Stimulated activated CD8-positive, alpha-beta memory T cell treated with anti-CD3 and anti-CD28 coated beads, Interleukin-4, amount 100 ng/mL, for 48 hours (primary cell): Measurements from ENCODE around the gene CTIF.

Source experiments
- DNase-seq: peaks from one replicate; pipeline ENCODE4 v3.0.0-alpha.2; 2020

CTIF gene

DNA sequence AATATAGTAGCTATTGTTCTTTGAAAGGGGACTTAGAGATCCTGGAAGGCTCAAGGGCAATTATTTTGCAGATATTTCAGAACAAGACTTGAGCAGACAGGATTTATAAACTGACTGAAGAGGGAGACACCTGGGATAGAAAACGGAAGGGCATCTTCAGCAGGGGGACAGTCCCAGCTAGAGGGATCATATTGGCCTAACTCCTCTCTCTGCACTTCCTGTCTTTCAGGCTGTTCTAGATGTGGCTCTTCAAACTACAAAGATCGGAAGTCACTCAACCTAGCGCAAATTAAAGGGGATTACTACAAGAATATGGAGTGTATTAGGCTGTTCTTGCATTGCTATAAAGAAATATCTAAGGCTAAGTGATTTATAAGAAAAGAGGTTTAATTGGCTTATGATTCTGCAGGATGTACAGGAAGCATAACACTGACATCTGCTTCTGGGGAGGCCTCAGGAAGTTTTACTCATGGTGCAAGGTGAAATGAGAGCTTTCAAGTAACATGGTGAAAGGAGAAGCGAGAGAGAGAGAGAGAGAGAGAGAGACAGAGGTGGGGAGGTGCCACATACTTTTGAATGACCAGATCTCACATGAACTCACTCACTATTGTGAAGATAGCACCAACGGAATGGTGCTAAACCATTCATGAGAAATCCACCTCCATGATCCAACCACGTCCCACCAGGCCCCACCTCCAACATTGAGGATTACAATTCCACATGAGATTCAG, 5.3 kb upstream of the CTIF start:
- DNase-seq: no peak

DNA sequence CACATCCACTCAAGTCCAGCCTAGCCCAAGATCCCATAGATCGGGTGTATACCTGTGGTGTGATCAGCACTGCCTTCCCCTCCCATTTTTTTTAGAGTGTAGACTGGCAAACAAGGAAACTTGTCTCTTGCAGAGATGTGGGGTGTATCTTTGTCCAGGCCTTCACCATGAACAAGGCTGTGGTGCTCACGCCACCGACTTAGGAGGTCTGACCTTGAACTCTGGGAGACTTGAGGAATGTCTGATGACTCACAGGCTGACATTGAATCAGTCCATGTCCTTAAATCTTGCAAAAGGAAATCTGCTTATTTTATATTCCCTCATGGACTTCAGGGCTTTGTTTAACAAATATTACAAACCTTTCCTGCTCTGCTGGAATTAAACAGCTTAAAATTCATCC, 4.5 kb upstream of the CTIF start:
- no peak for DNase-seq

DNA sequence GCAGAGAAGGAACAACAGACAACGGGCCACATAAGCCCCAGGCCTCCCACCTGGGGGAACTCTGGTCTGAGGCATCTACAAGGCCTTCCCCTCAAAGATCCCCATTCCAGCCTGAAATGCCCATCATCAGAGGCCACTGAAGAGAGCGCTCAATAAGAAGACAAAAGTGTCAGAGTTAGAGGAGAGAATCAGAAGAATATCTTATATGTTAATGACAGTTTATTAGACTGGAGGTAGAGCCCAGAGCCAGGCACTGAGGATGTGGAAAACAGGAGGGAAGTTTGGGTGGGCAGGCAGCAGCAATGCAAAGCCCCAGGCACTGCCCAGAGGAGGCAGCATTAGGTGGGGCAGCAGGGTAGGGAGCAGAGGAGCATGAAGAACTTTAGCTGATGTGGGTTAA, 2.9 kb upstream of the CTIF start:
- no peak for DNase-seq

DNA sequence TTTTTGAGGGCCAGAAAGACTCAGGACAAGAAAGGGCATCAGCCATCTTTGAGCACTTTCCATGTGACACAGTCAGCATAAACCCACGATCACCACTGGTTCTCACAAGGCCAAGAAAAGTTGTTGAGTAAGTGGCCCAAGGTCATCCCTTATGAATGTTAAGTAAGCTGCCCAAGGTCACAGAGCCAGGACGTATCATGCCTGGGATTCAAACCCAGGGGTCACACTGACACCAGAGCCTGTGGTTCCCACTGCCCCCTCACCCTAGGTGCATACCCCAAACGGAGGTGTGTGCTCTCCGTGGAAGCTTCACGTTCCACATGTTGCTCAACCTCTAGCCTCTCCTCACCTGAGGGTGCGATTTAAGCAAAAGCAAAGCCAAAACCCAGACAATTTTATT, 2.3 kb upstream of the CTIF start:
- no peak for DNase-seq

DNA sequence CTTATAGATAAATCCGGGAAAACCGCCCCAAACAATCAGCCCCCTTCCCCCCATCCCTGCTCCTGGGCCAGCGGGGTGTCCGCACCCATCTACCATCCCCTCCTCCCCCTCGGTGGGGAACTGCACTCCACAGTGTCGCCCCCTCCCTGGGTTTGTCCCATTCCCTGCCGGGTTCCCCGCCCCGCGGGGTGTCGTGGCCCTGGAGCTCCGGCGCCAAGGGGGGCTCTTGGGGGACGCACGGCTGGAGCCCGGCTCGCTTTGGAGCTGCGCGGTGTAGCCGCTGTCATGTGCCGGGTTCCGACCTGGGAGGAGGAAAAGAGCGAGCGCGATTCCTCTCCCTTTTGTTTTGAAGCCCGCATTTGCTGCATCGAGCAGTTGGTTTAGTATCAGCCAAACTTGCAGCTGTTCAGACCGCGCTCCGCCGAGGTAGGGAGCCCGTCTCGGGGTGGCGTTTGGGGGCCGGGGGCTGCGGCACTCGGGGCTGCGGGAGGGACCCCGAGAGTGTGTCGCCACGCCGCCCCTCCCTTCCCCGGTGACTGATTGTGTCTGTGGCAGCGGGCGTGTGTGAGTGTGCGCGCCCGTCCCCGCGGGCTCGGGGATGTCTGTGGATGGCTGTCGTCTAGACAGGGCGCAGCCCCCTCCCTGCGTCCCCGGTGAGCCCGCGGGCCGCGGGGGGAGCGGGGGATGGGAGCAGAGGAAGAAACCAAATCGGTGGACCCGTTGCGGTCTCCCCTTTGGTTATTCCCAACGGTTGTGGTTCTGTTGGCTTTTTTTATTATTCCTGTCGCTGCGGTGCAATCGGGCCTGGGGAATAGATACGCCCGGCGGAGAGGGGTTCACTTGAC, 797 bp downstream of the CTIF start:
- peak; percentile 39 for DNase-seq

DNA sequence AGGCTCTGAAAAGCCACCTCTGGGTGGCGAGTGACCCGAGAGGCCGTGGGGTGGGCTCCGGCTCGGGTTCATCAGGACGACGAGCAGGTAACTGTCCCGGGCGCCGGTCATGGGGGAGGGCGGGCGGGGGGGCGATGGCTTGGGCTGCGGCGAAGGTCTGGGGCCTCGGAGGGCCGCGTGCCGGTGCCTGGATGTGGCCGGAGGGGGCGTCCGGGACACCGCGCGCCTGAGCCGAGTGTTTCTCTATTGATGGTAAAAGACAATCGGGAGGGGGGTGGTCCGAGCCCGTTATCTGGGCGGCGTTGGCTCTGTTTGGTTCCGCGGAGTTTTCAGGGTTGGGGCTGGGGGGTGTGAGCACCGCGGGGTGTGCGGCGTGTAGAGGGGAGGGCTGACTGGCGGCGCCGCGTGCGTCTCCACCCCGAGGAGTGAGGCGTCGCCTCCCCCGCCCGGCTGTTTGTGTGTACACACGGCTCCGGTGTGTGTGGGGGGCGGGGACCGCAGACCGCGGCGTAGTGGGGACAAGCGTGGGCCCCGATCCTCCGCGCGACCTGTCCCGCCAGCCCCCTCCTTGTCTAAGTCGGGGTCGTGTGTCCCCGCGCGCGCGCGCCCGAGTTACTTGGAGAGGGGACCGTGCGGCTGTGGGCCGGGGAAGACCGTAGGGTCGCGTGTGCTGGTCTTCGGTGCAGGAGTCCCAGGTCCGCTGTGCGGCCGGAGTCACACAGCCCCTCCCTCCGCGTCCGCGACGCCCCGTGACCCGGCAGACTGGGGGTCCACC, 1.6 kb downstream of the CTIF start:
- DNase-seq: peak; percentile 50

DNA sequence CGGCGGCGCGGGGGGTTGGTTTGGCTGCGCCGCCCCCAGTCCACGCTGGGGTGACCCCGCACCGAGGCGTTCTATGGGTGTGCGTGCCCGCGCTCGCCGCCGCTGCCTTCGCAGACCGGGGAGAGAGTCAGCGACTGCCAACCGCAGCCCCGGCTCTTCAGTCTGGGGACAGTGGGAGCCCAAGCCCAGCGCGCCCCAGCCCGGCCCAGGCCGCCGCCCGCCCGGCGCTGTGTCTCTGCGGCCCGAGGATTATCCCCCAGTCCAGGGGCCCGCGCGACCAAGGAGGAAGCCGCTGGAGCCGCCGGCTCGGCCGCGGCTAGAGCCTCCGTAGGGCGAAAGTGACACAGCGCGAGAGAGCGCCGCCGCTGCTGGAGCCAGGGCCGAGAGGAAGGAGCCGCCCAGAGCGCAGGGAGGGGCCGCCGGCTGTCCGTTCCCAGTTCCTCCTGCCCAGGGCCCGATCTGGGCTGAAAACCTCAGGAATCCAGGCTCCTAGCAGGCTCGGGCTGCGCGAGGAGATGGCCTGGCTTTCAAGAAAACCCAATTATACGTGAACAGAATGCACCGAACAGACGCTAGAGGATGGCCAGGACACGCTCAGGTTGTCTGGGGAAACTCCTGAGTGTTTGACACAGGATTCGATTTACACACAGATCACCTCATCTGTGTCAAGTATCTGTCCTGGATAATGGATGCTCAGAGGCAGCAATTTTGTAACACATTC, 2.4 kb downstream of the CTIF start:
- peak; percentile 35 for DNase-seq

DNA sequence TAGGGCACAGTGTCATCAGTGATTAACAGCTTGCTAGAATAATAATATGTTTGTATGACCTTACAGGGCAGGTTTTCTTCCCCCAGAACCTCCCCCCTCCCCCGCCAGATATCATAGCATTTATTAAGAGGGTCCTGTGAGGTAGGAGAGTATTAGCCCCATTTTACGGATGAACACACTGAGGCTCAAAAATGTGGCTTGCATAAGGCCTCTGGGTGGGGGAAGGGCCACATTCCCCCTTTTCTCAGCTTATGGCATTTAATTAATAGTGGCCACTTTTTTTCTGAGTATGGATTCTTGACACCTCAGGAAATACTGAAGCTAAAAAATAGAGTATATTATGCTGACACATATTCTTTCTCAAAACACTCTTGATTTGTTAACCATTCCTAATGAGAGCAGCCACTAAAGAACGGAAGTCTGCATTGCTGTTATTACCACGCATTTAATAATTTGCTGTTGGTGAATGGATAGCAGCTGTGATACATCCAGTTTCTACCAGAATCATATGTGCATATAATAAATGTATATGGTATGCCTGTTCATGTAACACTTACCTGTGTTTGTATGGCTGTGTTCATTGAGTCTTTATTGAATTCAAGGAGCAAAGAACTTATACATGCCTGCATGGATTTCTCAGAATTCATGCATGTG, 3.0 kb downstream of the CTIF start:
- DNase-seq: no peak

DNA sequence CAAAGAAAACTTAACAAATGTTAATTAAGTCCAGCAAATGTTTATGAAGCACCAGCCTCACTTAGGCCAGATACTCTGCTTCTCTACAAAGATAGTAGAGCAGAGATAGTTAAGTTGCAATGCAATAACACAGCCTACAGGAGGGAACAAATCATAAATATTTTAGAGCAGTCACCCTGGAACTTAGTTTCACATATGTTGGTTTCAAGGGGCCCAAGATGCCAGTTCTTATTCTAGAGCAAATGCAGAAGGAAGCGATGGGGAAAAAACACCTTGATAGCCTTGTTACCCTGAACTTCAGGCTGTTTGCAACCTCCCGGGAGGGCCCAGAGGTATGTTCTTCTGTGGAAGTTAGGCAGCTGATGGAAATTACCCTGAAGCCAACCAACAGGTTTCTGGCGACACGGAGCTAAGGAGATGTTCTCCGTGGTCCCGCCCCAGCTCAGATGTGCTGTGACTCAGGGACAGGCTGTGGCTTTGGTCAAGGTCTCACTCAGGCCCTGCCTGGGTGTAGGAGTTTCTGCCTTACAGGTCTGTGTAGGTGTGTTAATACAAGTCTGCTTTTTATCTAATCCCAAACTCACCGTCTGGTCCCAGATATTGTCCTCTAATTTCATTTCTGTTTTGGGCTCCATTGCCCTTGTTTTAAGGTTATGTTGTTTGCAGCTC, 3.8 kb downstream of the CTIF start:
- DNase-seq: peak; percentile 28

DNA sequence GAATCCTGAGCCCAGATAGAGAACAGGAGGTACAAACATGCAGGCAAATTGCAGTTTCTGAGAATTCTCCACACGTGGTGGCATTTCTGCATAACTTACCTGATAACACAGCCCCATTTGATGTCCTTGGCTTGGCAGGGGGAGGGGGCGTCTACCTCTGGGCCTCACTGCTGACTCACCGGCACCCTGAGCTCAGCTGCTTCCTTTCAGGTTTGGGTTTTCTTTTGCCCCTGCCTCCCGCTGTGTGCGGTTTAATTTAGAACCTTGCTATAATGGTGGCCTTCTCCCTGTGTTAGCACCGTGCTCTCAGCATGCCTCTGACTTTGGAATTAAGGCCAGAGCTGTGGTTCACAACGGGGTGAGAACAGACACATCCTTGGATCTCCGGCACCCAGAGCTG, 4.4 kb downstream of the CTIF start:
- DNase-seq: peak; percentile 43

DNA sequence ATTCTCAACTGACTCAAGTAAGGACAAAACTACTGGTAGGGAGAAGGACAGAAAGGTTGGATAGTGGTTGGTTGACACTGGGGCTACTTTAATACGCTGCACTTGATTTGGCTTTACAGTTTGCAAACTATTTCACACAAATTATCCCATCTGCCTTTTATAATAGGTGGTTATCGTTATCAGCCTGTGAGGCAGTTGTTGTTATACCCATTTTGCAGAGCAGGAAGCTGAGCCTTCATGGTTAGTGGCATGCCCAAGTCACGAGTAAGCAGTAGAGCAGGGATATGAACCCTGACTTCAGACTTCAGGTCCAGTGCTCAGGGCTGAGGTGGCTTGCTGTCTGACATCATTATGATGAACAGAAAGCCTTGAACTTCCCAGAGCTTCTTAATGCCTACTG, 5.3 kb downstream of the CTIF start:
- no peak for DNase-seq

DNA sequence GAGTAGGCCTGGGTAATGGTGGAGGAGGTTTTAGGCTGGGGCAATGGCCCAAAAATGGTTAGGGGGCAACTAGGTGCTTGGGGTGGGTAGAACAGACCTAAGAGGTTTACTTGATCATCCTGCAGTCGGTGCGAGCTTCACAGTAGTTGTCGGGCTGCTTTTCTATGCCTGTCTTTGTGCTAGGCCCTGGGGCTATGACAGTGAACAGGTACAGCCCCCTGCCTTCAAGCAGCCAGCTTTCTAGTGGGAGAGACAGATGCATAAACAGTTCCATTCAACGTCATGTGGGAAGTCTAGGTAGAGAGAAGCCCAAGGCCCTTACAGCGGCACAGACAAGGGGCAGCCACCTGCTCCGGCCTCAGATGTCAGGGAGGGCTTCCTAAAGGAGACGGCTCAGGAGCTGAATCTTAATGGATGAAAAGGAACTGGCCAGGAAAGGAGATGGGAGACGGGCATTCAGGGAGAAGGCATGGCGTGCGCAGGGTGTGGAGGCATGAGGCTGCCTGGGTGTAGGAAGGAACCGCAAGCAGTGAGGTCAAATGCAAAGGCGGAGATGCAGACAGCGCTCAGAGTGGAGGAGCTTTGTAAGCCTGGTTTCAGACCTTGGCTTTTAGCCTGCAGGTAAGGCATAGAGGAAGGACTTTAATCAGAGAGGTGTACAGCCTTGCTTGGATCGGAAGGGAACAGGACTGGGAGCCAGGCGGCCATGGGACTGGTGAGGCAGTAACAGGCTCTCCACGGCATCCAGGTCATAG, 6.0 kb downstream of the CTIF start:
- no peak for DNase-seq

DNA sequence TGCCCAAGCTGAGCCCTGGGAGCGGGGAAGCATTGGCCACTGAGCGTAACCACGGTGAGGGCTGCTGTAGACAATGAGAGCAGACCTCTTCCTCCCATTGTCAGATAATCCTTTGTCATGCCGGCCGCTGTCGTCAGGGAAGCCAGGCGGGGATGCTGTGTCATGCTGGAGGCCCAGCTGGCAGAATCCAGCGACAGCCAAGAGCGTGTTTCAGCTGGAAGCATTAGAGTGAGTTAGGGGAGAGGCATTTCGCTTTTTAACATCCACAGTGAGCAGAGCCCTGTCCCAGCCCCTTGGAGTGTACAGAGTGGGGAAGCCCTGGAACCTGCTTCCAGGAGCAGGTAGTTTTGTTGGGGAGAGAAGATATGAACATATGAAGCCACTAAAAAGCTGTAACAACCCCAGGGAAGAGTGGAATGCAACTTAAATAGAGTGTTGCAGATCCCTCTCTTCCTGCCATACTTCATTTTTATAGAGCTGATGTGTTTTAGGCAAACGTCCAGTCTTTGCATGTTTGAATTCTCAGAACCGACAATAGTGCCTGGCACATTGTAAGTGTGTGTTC, 7.0 kb downstream of the CTIF start:
- DNase-seq: no peak

DNA sequence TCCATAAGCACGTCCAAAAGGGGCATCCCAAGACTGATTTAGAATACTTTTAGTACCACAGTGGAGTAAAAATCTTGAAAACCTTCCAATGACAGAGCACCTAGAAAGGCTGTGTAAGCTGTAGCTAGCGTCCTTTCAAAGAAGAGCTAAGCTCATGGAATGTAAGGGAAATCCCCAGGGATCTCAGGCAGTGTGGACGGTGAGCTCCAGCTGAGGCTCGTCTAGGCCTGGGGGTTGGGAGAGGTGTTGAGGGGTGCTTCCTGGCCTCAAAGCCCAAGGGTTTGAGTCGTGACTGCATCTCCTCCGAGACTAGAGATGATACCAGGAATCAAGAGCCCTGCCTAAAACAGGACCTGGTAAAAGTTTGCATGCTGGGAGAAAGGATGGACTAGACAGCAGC, 7.6 kb downstream of the CTIF start:
- DNase-seq: no peak

DNA sequence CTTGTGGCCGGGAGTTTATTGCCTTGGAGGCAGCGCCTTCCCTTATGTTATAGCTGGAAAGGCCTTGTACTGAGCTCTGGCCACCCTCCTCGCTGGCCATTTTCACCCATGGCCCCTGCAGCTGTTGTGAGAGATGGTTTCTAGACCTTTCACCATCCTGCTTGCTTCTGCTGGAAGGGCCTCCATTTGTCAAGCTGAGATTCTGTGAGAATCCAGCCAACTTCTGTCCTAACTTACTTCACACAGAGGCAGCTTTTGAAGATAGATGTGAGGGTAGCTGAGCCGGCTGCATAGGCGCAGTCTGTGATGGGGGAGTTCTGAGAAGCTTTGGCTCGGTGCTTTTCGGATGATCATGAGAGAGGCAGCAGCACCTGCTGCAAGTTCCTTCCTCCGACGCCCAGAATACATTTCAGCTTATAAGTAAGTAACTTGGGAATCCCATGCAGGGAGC, 8.7 kb downstream of the CTIF start:
- DNase-seq: no peak

DNA sequence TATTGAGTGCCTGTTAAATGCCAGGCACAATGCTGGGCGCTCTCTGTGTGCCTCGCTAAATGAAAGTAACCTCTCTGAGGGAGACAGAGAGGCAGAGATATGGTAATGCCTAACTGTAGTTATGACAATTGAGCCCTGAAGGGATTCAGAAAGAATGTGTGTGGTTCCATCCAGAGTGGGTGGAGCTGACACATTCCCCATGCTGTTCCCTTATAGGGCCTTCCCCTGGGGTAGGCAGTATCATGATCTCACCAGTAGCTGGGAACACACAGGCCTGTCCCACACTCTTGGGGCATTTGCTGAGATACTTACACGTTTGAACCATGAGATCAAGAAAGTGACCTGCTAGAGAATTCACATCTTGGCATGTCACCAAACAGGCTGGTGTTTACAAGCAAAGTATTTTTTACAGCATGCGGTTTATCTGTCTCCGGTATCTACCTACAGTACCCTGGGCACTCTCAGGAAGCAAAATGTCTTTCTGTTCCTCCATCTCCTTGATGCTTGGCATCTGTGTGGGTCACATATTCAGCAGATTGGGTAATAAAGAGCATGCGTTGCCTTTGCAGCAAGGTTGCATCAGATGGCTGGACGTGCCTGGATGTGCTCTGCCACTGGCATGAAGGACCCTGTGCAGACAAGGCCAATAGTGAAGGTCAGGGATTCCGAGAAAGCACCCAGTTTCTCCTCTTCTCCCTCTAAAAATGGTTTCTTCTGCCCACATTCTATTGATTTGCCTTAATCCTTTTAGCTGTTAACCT, 9.4 kb downstream of the CTIF start:
- no peak for DNase-seq

DNA sequence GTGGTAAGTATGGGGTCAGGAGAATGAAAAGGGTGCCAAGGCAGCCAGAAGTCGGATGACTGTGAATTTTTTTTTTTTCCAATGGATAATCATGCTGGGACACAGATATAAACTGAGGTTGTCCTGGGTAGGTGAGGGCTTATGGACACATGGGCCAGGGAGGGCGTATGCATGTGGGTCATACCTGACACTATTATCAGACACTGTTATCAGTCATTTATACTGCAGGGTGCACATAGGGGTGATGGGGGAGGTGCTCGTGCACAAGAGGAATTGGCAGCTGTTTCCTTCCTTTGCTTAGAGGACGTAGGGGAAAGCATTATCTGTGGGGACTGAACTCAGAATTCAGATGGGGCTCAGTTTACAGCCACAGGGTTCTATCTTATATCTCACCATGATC, 10.1 kb downstream of the CTIF start:
- DNase-seq: no peak

DNA sequence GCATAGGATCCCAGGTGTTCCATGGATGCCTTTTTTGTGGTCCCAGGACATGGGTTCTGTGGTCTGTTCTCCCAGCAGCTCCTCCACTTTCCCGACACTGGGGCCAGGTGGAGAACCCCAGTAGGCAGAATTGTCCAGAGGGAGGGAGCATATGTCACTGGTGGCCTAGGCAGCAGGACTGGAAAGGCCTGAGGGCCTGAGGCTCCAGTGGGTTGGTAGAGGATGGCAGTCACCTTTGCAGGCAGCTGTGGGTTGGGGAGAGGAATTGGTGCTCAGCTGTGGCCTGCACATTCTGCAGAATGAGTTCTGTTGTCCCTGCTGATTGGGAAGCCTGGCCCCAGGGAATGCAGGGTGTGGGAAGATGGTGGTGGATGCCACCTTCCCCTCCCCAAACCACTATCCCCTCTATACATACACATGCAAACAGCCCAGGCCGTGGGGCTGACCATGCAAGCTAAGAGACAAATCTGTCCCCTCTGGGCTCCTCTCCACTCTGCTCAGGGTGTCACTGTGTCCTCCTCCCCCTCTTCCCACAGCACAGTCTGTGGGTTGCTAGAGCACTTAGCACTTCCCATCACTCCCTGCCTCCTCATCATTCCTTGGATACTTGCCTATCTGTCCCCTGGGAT, 11.4 kb downstream of the CTIF start:
- DNase-seq: no peak

DNA sequence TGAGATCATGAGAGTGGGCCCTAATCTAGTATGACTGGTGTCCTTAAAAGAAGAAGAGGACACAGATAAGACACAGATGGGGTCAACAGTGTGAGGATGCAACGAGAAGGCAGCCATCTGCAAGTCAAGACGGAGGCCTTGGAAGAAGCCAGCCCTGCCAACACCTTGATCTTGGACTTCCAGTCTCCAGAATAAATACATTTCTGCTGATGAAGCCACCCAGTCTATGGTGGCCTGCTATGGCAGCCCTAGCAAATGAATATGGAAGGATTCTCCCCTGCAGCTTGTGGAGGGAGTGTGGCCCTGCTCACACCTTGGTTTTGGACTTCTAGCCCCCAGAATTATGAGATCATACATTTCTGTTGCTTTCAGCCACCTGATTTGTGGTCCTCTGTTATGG, 12.3 kb downstream of the CTIF start:
- DNase-seq: no peak
